HEK293 (cell line): Measurements from ENCODE around the gene WDR76.

ENCODE experiments used
- CTCF ChIA-PET: fragments of 350-600 bp; formaldehyde crosslinking; extraction: SDS; loops from one replicate; lab custom pipeline; 2021; ENCODE audit warnings: antibody characterized with exemption; lab: Yijun Ruan, JAX
- POLR2A ChIA-PET: fragments of 300-600 bp; formaldehyde crosslinking; extraction: SDS; loops from one replicate; lab custom pipeline; 2020; ENCODE audit warnings: antibody characterized with exemption, inconsistent platforms; lab: Yijun Ruan, JAX
- H3K27ac ChIP-seq: fragments of 200-500 bp; sonication (Bioruptor generic); 2 replicates; pipeline ENCODE4 v1.5.1; 2014; ENCODE audit warnings: low read depth, low read length, control low read depth, inconsistent platforms; ENCODE audit errors: extremely low read depth
- H3K36me3 ChIP-seq, 2 experiments: fragments of 200-500 bp in 1 of 2; sonication (Bioruptor generic) in 1 of 2; 1 replicate in 1 of 2; 2 replicates in 1 of 2; pipeline ENCODE4 v1.5.1; 2014 to 2017; ENCODE audit warnings: inconsistent platforms in 2 of 2, low read length in 2 of 2; ENCODE audit not compliant: control insufficient read depth in 2 of 2, insufficient read depth in 1 of 2
- H3K4me1 ChIP-seq: fragments of 200-500 bp; sonication (Bioruptor generic); 2 replicates; pipeline ENCODE4 v1.5.1; 2014; ENCODE audit warnings: mild to moderate bottlenecking, low read length, inconsistent platforms; ENCODE audit not compliant: control insufficient read depth, insufficient read depth
- H3K4me3 ChIP-seq: 2 replicates; pipeline ENCODE4 v1.5.1; 2011; ENCODE audit warnings: low read depth, mild to moderate bottlenecking, control low read depth, low read length, moderate library complexity
- H3K9me3 ChIP-seq: fragments of 200-500 bp; sonication (Bioruptor generic); 2 replicates; pipeline ENCODE4 v1.5.1; 2014; ENCODE audit warnings: low read depth, low read length, inconsistent platforms; ENCODE audit not compliant: control insufficient read depth, insufficient read depth
- EGR2 ChIP-seq: fragments of 450-650 bp; formaldehyde crosslinking; IDR thresholded peaks from 2 replicates; pipeline ENCODE4 v1.5.1; 2016; ENCODE audit warnings: low read depth, missing biosample characterization, missing genetic modification characterization
- KLF16 ChIP-seq: fragments of 450-650 bp; formaldehyde crosslinking; IDR thresholded peaks from 2 replicates; pipeline ENCODE4 v1.5.1; 2017; ENCODE audit warnings: missing biosample characterization, missing genetic modification characterization
- KLF9 ChIP-seq: fragments of 450-650 bp; formaldehyde crosslinking; IDR thresholded peaks from 2 replicates; pipeline ENCODE4 v1.5.1; 2016; ENCODE audit warnings: missing biosample characterization, missing genetic modification characterization, low read depth
- MEIS1 ChIP-seq: sonication (generic); formaldehyde crosslinking; IDR thresholded peaks from 2 replicates; pipeline ENCODE4 v1.8.1; 2022; ENCODE audit warnings: missing genetic modification reagents, mild to moderate bottlenecking, borderline replicate concordance
- REPIN1 ChIP-seq: fragments of 450-650 bp; formaldehyde crosslinking; IDR thresholded peaks from 2 replicates; pipeline ENCODE4 v1.5.1; 2017; ENCODE audit warnings: missing biosample characterization, missing genetic modification characterization, low read depth
- SCRT1 ChIP-seq: fragments of 450-650 bp; formaldehyde crosslinking; IDR thresholded peaks from 2 replicates; pipeline ENCODE4 v1.5.1; 2016; ENCODE audit warnings: missing biosample characterization, missing genetic modification characterization, borderline replicate concordance
- ZBTB7A ChIP-seq: fragments of 450-650 bp; formaldehyde crosslinking; IDR thresholded peaks from 2 replicates; pipeline ENCODE4 v1.5.1; 2016; ENCODE audit warnings: low read depth, missing biosample characterization, missing genetic modification characterization
- ZNF146 ChIP-seq: fragments of 450-650 bp; formaldehyde crosslinking; IDR thresholded peaks from 2 replicates; pipeline ENCODE4 v1.5.1; 2016; ENCODE audit warnings: missing biosample characterization, missing genetic modification characterization
- ZNF155 ChIP-seq: fragments of 450-650 bp; formaldehyde crosslinking; IDR thresholded peaks from 2 replicates; pipeline ENCODE4 v1.5.1; 2016; ENCODE audit warnings: missing biosample characterization, missing genetic modification characterization
- ZNF223 ChIP-seq: fragments of 450-650 bp; formaldehyde crosslinking; IDR thresholded peaks from 2 replicates; pipeline ENCODE4 v1.5.1; 2016; ENCODE audit warnings: missing biosample characterization, missing genetic modification characterization
- ZNF248 ChIP-seq: fragments of 450-650 bp; formaldehyde crosslinking; IDR thresholded peaks from 2 replicates; pipeline ENCODE4 v1.5.1; 2017; ENCODE audit warnings: missing biosample characterization, missing genetic modification characterization
- ZNF274 ChIP-seq, 2 experiments: fragments of 200-500 bp in 1 of 2; fragments of 450-650 bp in 1 of 2; sonication (Bioruptor generic) in 1 of 2; formaldehyde crosslinking in 1 of 2; IDR thresholded peaks; 2 replicates each; pipeline versions ENCODE4 v1.5.1 to v1.6.1; 2014 to 2016; ENCODE audit warnings: borderline replicate concordance in 1 of 2, inconsistent platforms in 1 of 2, low read length in 1 of 2, missing biosample characterization in 1 of 2, missing genetic modification characterization in 1 of 2
- ZNF398 ChIP-seq: fragments of 450-650 bp; formaldehyde crosslinking; IDR thresholded peaks from 2 replicates; pipeline ENCODE4 v1.5.1; 2017; ENCODE audit warnings: missing biosample characterization, missing genetic modification characterization
- ZNF416 ChIP-seq: fragments of 450-650 bp; formaldehyde crosslinking; IDR thresholded peaks from 2 replicates; pipeline ENCODE4 v1.5.1; 2016; ENCODE audit warnings: missing biosample characterization, missing genetic modification characterization
- ZNF426 ChIP-seq: fragments of 450-650 bp; formaldehyde crosslinking; IDR thresholded peaks from 2 replicates; pipeline ENCODE4 v1.5.1; 2017; ENCODE audit warnings: missing biosample characterization, missing genetic modification characterization, mild to moderate bottlenecking, inconsistent platforms, moderate library complexity
- ZNF521 ChIP-seq: fragments of 450-650 bp; formaldehyde crosslinking; IDR thresholded peaks from 2 replicates; pipeline ENCODE4 v1.5.1; 2017; ENCODE audit warnings: missing biosample characterization, mild to moderate bottlenecking, missing genetic modification characterization
- ZNF610 ChIP-seq: fragments of 450-650 bp; formaldehyde crosslinking; IDR thresholded peaks from 2 replicates; pipeline ENCODE4 v1.5.1; 2016; ENCODE audit warnings: missing biosample characterization, missing genetic modification characterization, borderline replicate concordance
- ZNF692 ChIP-seq: fragments of 450-650 bp; formaldehyde crosslinking; IDR thresholded peaks from 2 replicates; pipeline ENCODE4 v1.5.1; 2016; ENCODE audit warnings: missing biosample characterization, missing genetic modification characterization
- ZNF768 ChIP-seq: fragments of 450-650 bp; formaldehyde crosslinking; IDR thresholded peaks from 2 replicates; pipeline ENCODE4 v1.5.1; 2018; ENCODE audit warnings: missing biosample characterization, mild to moderate bottlenecking, missing genetic modification characterization
- ZNF791 ChIP-seq: fragments of 450-650 bp; formaldehyde crosslinking; IDR thresholded peaks from 2 replicates; pipeline ENCODE4 v1.5.1; 2016; ENCODE audit warnings: missing biosample characterization, missing genetic modification characterization
- ZSCAN23 ChIP-seq: fragments of 450-650 bp; formaldehyde crosslinking; IDR thresholded peaks from 2 replicates; pipeline ENCODE4 v1.5.1; 2016; ENCODE audit warnings: missing biosample characterization, missing genetic modification characterization
- ZSCAN30 ChIP-seq: fragments of 450-650 bp; IDR thresholded peaks from 2 replicates; pipeline ENCODE4 v1.5.1; 2018; ENCODE audit warnings: missing biosample characterization, mild to moderate bottlenecking, missing genetic modification characterization, moderate library complexity
- TF ChIP-seq, protein P1 (sequence below): fragments of 450-650 bp; formaldehyde crosslinking; IDR thresholded peaks from 2 replicates; pipeline ENCODE4 v1.5.1; 2017; ENCODE audit warnings: missing biosample characterization, missing genetic modification characterization

Gene WDR76

DNA sequence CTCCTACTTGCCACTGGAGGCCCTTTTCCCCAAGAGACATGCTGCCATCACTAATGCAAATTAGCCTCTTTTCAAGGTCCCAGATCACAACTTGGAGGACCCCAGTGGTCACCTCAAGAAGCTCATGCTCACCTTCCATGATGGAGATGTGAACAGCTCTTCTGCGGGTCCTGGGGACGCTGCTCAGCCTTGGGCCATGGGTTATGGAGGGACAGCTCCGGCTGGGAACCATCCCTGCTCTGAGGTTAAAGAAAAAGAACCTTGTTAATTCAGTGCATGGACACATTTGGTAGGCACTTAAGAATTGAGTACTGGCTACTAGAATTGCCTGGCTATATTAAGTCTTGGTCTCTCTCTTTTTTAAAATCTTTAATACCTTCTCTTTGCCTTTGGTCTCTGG is 56.8 kb downstream of the WDR76 start:
- Histone ChIP-seq H3K4me1 (no peaks in the 10 kb centered on the region), H3K36me3 (peaks cover 4 to 71% of the 10 kb centered on the region in 2 experiments; a peak in 2 of 3 replicates), H3K27ac (no peak overlapping the region), H3K4me3 (no peak overlapping the region), H3K9me3 (no peaks in the 10 kb centered on the region)
- ChIA-PET POLR2A (no interaction called here), CTCF (no interaction called here)
- TF ChIP-seq ZNF146 (tag by site-specific recombination) (no peak), MEIS1 (CRISPR knock-in tag) (no peak), ZNF248 (no peak), ZNF155 (tag by site-specific recombination) (no peak), ZNF692 (no peak), ZNF223 (tag by site-specific recombination) (no peak), ZNF426 (tag by site-specific recombination) (no peak), ZNF274 (IDR thresholded peaks at IDR 0.05; ENCODE audit: low read length) (no peak), ZNF274 (tag by site-specific recombination; IDR thresholded peaks at IDR 0.05; ENCODE audit: borderline replicate concordance) (no peak), ZNF610 (tag by site-specific recombination) (no peak), KLF9 (tag by site-specific recombination) (no peak), ZSCAN30 (tag by site-specific recombination) (no peak)
- TF ChIP-seq, protein P1, sequence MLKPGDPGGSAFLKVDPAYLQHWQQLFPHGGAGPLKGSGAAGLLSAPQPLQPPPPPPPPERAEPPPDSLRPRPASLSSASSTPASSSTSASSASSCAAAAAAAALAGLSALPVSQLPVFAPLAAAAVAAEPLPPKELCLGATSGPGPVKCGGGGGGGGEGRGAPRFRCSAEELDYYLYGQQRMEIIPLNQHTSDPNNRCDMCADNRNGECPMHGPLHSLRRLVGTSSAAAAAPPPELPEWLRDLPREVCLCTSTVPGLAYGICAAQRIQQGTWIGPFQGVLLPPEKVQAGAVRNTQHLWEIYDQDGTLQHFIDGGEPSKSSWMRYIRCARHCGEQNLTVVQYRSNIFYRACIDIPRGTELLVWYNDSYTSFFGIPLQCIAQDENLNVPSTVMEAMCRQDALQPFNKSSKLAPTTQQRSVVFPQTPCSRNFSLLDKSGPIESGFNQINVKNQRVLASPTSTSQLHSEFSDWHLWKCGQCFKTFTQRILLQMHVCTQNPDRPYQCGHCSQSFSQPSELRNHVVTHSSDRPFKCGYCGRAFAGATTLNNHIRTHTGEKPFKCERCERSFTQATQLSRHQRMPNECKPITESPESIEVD (tag by site-specific recombination), result no peak

DNA sequence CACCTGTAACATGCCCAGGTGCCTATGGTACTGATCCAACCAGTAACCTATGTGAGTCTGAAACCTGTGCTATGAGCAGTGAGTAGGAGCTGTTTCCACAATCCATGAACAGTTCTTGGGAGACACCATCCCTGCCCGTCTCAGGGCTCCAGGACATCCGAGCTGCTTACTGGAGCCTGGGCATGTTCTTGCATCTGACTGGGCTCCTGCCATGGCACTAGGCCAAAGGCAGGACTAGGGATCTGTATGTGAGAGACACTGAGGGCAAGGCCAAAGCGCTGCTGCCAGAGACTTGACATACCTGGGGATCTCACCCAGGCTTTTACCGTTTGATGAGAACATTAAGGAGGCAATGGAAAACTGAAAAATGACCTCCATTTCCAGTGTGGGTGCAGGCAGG is 59.8 kb downstream of the WDR76 start:
- TF ChIP-seq KLF16 (tag by site-specific recombination) (no peak), ZNF791 (tag by site-specific recombination) (no peak), SCRT1 (tag by site-specific recombination) (no peak), ZNF416 (tag by site-specific recombination) (no peak), ZNF398 (tag by site-specific recombination) (no peak), ZNF521 (tag by site-specific recombination) (no peak), REPIN1 (tag by site-specific recombination) (no peak), EGR2 (tag by site-specific recombination) (no peak), ZBTB7A (tag by site-specific recombination) (no peak), ZSCAN23 (no peak), ZNF768 (tag by site-specific recombination) (no peak)
- ChIA-PET CTCF (interaction anchor here (1.4 kb wide), 1 partner anchor 18 kb away, joined by 3 read pairs; no protein-coding TSS in a partner anchor), POLR2A (no interaction called here)
- no peak overlapping the region for H3K4me3 ChIP-seq
- no peak overlapping the region for H3K27ac ChIP-seq
- no peaks in the 10 kb centered on the region for H3K9me3 ChIP-seq
- H3K4me1 ChIP-seq, result no peaks in the 10 kb centered on the region
- H3K36me3 ChIP-seq, result peaks cover 4 to 59% of the 10 kb centered on the region in 2 experiments; a peak in 2 of 3 replicates
